H1 (cell line): Measurements from ENCODE around the gene DPP4. TPM values are rescaled to one million over a fixed set of nuclear protein-coding genes. Genes with fewer than 3 reads are reported as not detected.

Experiments
- CTCF ChIA-PET: fragments of 300-600 bp; sonication (Branson Sonifier 250); formaldehyde crosslinking; loops from one replicate; lab custom pipeline; 2021; ENCODE audit not compliant: partially characterized antibody; lab: Charles Lee
- POLR2A ChIA-PET: fragments of 300-600 bp; sonication (Branson Sonifier 250); formaldehyde crosslinking; loops from one replicate; lab custom pipeline; 2021; ENCODE audit warnings: inconsistent platforms; ENCODE audit not compliant: partially characterized antibody; lab: Charles Lee
- DNase-seq, 2 experiments: peaks; one replicate each; pipeline versions ENCODE4 v3.0.0 to v3.0.0-alpha.2; 2010 to 2022; ENCODE audit warnings: low spot score in 2 of 2, low read depth in 1 of 2, mixed read lengths in 1 of 2
- FAIRE-seq: peaks from 2 replicates; lab custom pipeline; 2011; peaks lifted over from hg19 to GRCh38; lab: Jason Lieb, UNC
- H2AFZ ChIP-seq: 2 replicates; pipeline ENCODE4 v1.8.1; 2012; ENCODE audit warnings: low read length, inconsistent platforms
- H2AK5ac ChIP-seq: 2 replicates; pipeline ENCODE4 v1.6.1; 2013; ENCODE audit warnings: low read depth, low read length
- H2BK120ac ChIP-seq: replicated peaks from 2 replicates; pipeline ENCODE3; 2013; ENCODE audit warnings: low read depth, low read length, inconsistent platforms
- H2BK12ac ChIP-seq: 2 replicates; pipeline ENCODE4 v1.6.1; 2013; ENCODE audit warnings: low read depth, low read length
- H2BK15ac ChIP-seq: 2 replicates; pipeline ENCODE4 v1.6.1; 2013; ENCODE audit warnings: low read length
- H2BK20ac ChIP-seq: 2 replicates; pipeline ENCODE4 v1.6.1; 2013; ENCODE audit warnings: low read length
- H2BK5ac ChIP-seq: 2 replicates; pipeline ENCODE4 v1.6.1; 2013; ENCODE audit warnings: low read depth, low read length
- H3K14ac ChIP-seq: 2 replicates; pipeline ENCODE4 v1.6.1; 2013; ENCODE audit warnings: inconsistent platforms; ENCODE audit not compliant: insufficient read length
- H3K18ac ChIP-seq: 2 replicates; pipeline ENCODE4 v1.6.1; 2013; ENCODE audit warnings: low read length; ENCODE audit errors: extremely low read depth
- H3K23ac ChIP-seq: 2 replicates; pipeline ENCODE4 v1.6.1; 2013; ENCODE audit warnings: inconsistent platforms; ENCODE audit not compliant: insufficient read length
- H3K23me2 ChIP-seq: 2 replicates; pipeline ENCODE4 v1.6.1; 2013; ENCODE audit warnings: low read depth, low read length
- H3K27ac ChIP-seq: 2 replicates; pipeline ENCODE4 v1.6.1; 2011; ENCODE audit warnings: low read depth, low read length, inconsistent platforms
- H3K27me3 ChIP-seq, 4 experiments: replicated peaks in 1 of 4; 1 replicate in 1 of 4; 2 replicates in 3 of 4; pipeline versions ENCODE4 v1.6.1 to v1.8.1; 2011 to 2013; ENCODE audit warnings: low read length in 3 of 4, mild to moderate bottlenecking in 3 of 4, inconsistent platforms in 2 of 4, mixed read lengths in 2 of 4, moderate library complexity in 1 of 4; ENCODE audit not compliant: control insufficient read depth in 3 of 4, insufficient read depth in 3 of 4; ENCODE audit errors: extremely low read depth in 1 of 4
- H3K36me3 ChIP-seq, 4 experiments: 2 replicates each; pipeline versions ENCODE4 v1.6.1 to v1.8.1; 2011 to 2013; ENCODE audit warnings: mild to moderate bottlenecking in 4 of 4, low read length in 3 of 4, moderate library complexity in 2 of 4, control low read depth in 1 of 4, inconsistent platforms in 1 of 4; ENCODE audit not compliant: insufficient read depth in 4 of 4, control insufficient read depth in 2 of 4
- H3K4ac ChIP-seq: replicated peaks from 2 replicates; pipeline ENCODE3; 2013; ENCODE audit warnings: low read length, low read depth, mixed read lengths, inconsistent platforms; ENCODE audit not compliant: insufficient read length
- H3K4me1 ChIP-seq, 4 experiments: replicated peaks in 1 of 4; 1 replicate in 1 of 4; 2 replicates in 3 of 4; pipeline versions ENCODE4 v1.6.1 to v1.8.1; 2011 to 2013; ENCODE audit warnings: low read length in 3 of 4, inconsistent platforms in 2 of 4, mixed read lengths in 1 of 4; ENCODE audit not compliant: insufficient read depth in 4 of 4, control insufficient read depth in 3 of 4
- H3K4me2 ChIP-seq, 2 experiments: 2 replicates each; pipeline versions ENCODE4 v1.6.1 to v1.8.1; 2011 to 2013; ENCODE audit warnings: low read depth in 2 of 2, low read length in 2 of 2, control low read depth in 1 of 2, inconsistent platforms in 1 of 2, mild to moderate bottlenecking in 1 of 2; ENCODE audit not compliant: insufficient read depth in 1 of 2
- H3K4me3 ChIP-seq, 4 experiments: fragments of 200-600, 300-600 bp in 1 of 4; sonication (generic), shearing (Covaris generic), sonication (Bioruptor Twin) in 1 of 4; 2 replicates each; pipeline versions ENCODE4 v1.5.1 to v1.8.1; 2011 to 2016; ENCODE audit warnings: low read length in 4 of 4, low read depth in 3 of 4, control low read depth in 2 of 4, inconsistent platforms in 2 of 4, mild to moderate bottlenecking in 2 of 4, mixed read lengths in 1 of 4, moderate library complexity in 1 of 4; ENCODE audit not compliant: insufficient read depth in 2 of 4; ENCODE audit errors: extremely low read depth in 1 of 4
- H3K56ac ChIP-seq: replicated peaks from 2 replicates; pipeline ENCODE3; 2013; ENCODE audit warnings: low read depth, mild to moderate bottlenecking, mixed read lengths, low read length, inconsistent platforms; ENCODE audit not compliant: insufficient read length
- H3K79me1 ChIP-seq: 2 replicates; pipeline ENCODE4 v1.6.1; 2013; ENCODE audit warnings: low read depth, low read length, control low read depth
- H3K79me2 ChIP-seq, 2 experiments: 2 replicates each; pipeline versions ENCODE4 v1.6.1 to v1.8.1; 2012 to 2013; ENCODE audit warnings: low read length in 2 of 2, mild to moderate bottlenecking in 2 of 2, inconsistent platforms in 1 of 2; ENCODE audit not compliant: insufficient read depth in 2 of 2, control insufficient read depth in 1 of 2
- H3K9ac ChIP-seq, 4 experiments: replicated peaks in 1 of 4; 1 replicate in 1 of 4; 2 replicates in 3 of 4; pipeline versions ENCODE4 v1.6.1 to v1.8.1; 2011 to 2013; ENCODE audit warnings: low read depth in 3 of 4, low read length in 3 of 4, control low read depth in 2 of 4, mild to moderate bottlenecking in 2 of 4, moderate library complexity in 2 of 4, inconsistent platforms in 1 of 4; ENCODE audit errors: extremely low read depth in 1 of 4
- H3K9me3 ChIP-seq, 2 experiments: 2 replicates each; pipeline versions ENCODE4 v1.6.1 to v1.8.1; 2012 to 2013; ENCODE audit warnings: mild to moderate bottlenecking in 2 of 2, moderate library complexity in 2 of 2, control low read depth in 1 of 2, inconsistent platforms in 1 of 2, low read depth in 1 of 2, low read length in 1 of 2, mixed read lengths in 1 of 2; ENCODE audit not compliant: insufficient read depth in 2 of 2
- H4K20me1 ChIP-seq, 2 experiments: replicated peaks in 1 of 2; 2 replicates each; pipeline versions ENCODE3 to v1.8.1; 2011 to 2013; ENCODE audit warnings: inconsistent platforms in 2 of 2, low read length in 2 of 2, mild to moderate bottlenecking in 1 of 2; ENCODE audit not compliant: insufficient read depth in 2 of 2, control insufficient read depth in 1 of 2
- H4K5ac ChIP-seq: 2 replicates; pipeline ENCODE4 v1.6.1; 2013; ENCODE audit warnings: low read length, low read depth, mixed read lengths, inconsistent platforms; ENCODE audit not compliant: insufficient read length
- H4K8ac ChIP-seq: 2 replicates; pipeline ENCODE4 v1.8.0; 2013; ENCODE audit warnings: mild to moderate bottlenecking, moderate library complexity, low read length, inconsistent platforms; ENCODE audit not compliant: insufficient read depth; ENCODE audit errors: extremely low read depth
- H4K91ac ChIP-seq: replicated peaks from 2 replicates; pipeline ENCODE3; 2013; ENCODE audit warnings: low read length, mixed read lengths, inconsistent platforms; ENCODE audit not compliant: insufficient read length
- CHD2 ChIP-seq: IDR thresholded peaks from 2 replicates; pipeline ENCODE4 v1.6.1; 2012; ENCODE audit warnings: low read length, improper control_type of control experiment
- HDAC2 ChIP-seq, 2 experiments: fragments of 300-600 bp in 1 of 2; sonication (generic) in 1 of 2; IDR thresholded peaks; 2 replicates each; pipeline ENCODE4 v1.6.1; 2011 to 2012; ENCODE audit warnings: low read depth in 2 of 2, low read length in 2 of 2, mild to moderate bottlenecking in 2 of 2, moderate library complexity in 2 of 2, borderline replicate concordance in 1 of 2, inconsistent platforms in 1 of 2
- SRF ChIP-seq: IDR thresholded peaks from 2 replicates; pipeline ENCODE4 v1.6.1; 2011; ENCODE audit warnings: mild to moderate bottlenecking, low read depth, low read length, moderate library complexity
- TAF1 ChIP-seq: IDR thresholded peaks from 2 replicates; pipeline ENCODE4 v1.6.1; 2011; ENCODE audit warnings: mild to moderate bottlenecking, low read depth, low read length
- WGBS, 2 experiments: shearing (Covaris generic) in 1 of 2; methylation state at CpG; one replicate each; pipeline versions ENCODE4 v1.1.6 to v1.1.7; 2013 to 2015; ENCODE audit warnings: low lambda C conversion rate in 2 of 2, mixed read lengths in 2 of 2, inconsistent platforms in 1 of 2, low coverage in 1 of 2, missing lambda C conversion rate in 1 of 2; ENCODE audit not compliant: insufficient replicate concordance in 2 of 2, insufficient coverage in 1 of 2, insufficient read length in 1 of 2; ENCODE audit errors: extremely low coverage in 1 of 2, missing lambda C conversion rate in 1 of 2; 5-methylcytosine and 5-hydroxymethylcytosine counted together
- polyA plus RNA-seq, 7 experiments: library from polyadenylated mRNA; depleted of rRNA in 3 of 7; stranded (reverse) in 5 of 7; unstranded in 2 of 7; fragments of >200 nt in 5 of 7; fragments of 200-250 nt in 2 of 7; gene quantifications; 1 replicate in 5 of 7; 2 replicates in 1 of 7; 4 replicates in 1 of 7; pipeline versions ENCODE4 v1.2.1 to v1.2.3, GENCODE V29; 2011 to 2013; ENCODE audit warnings: missing spikeins in 2 of 7, mixed read lengths in 2 of 7
- total RNA-seq: library from RNA; stranded (reverse); fragmentation: NEBNext Ultra II Directional; extraction: Animal tissue kit (Norgen Biotek cat#: 25700); gene quantifications from 2 replicates; pipeline ENCODE4 v1.2.1, GENCODE V29; 2021

Gene DPP4
- total and polyA plus RNA-seq, 2 of the 8 experiments (the other 6 are each of a cell fraction or from before 2014, with no cell fraction given), result 1.3 to 3.1 TPM

DNA sequence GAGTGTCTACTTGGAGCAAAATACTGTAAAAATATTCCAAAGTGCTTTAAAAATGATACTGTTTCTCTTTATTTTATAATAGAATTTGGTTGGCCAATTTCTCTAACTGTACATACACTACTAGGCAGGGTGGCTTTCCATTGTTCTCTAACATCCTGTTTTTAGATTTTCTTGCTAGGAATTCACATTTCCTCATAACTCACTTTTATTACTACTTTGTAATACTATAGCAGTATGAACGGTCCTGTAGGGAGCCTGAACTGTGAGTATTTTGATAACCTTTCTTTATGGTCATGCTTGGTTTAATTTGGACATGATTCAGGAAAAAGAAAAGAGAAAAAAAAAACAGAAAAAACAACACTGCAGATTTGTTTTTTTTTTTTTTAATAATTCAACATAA is 40.3 kb upstream of the DPP4 start:
- Histone ChIP-seq H3K27ac (no peak overlapping the region), H3K4me2 (no peak overlapping the region), H3K4ac (no peak overlapping the region), H3K56ac (no peak overlapping the region), H3K9ac (no peak overlapping the region), H2BK120ac (no peak overlapping the region), H3K23ac (no peak overlapping the region), H3K36me3 (no peaks in the 10 kb centered on the region; a peak in 1 of 8 replicates), H3K79me1 (no peaks in the 10 kb centered on the region), H3K23me2 (no peaks in the 10 kb centered on the region), H3K4me3 (no peak overlapping the region), H3K79me2 (no peaks in the 10 kb centered on the region), H2BK20ac (no peak overlapping the region), H2BK5ac (no peak overlapping the region), H3K18ac (no peak overlapping the region), H4K5ac (no peak overlapping the region), H2AFZ (no peak overlapping the region), H2BK15ac (no peak overlapping the region), H4K91ac (no peak overlapping the region), H3K4me1 (peaks cover 0 to 6% (median 3%) of the 10 kb centered on the region in 4 experiments; a peak in 3 of 7 replicates), H3K27me3 (no peaks in the 10 kb centered on the region), H3K9me3 (0 out of 4 replicates have a peak, but pooled peaks cover 0 to 6% of the 10 kb centered on the region in 2 experiments), H4K20me1 (no peaks in the 10 kb centered on the region), H2AK5ac (no peak overlapping the region), H3K14ac (no peak overlapping the region), H4K8ac (no peak overlapping the region), H2BK12ac (no peak overlapping the region)
- no peak for FAIRE-seq
- CTCF ChIA-PET, result interaction anchor here (0.5 kb wide), 1 partner anchor 127 kb away, joined by 3 read pairs; no protein-coding TSS in a partner anchor
- POLR2A ChIA-PET, result no interaction called here
- no peak for DNase-seq
- 94% methylated on average over 1 of the region's 1 CpG; no CpG with 5 or more reads in 1 of the 2 experiments for WGBS, 2 experiments
- no peak for TF ChIP-seq CHD2
- no peak for TF ChIP-seq TAF1
- no peak for TF ChIP-seq SRF
- no peak for TF ChIP-seq HDAC2 (IDR thresholded peaks at IDR 0.05; ENCODE audit: borderline replicate concordance in 1 of 2, low read depth in 2 of 2, low read length in 2 of 2)
